ENCODE results near the gene OR7G2.

DNA sequence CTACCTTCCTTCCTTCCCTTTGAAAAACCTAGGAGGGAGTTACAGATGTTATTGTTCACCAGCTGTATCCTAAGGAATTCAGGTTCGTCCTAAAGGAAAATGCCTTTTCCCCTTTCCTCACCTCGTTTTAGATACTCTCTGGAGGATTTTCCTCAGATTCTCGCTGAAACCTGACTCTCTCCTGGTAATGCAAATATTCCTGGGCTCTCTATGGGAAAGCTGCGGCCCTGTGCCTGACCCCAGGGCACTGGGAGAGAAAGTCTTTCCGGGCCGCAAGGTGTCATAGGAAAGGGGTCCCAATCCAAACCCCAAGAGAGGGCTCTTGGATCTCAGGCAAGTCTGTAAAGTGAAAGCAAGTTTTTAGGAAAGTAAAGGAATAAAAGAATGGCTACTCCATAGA, 33.5 kb downstream of the OR7G2 start:
- TF ChIP-seq, protein P1, sequence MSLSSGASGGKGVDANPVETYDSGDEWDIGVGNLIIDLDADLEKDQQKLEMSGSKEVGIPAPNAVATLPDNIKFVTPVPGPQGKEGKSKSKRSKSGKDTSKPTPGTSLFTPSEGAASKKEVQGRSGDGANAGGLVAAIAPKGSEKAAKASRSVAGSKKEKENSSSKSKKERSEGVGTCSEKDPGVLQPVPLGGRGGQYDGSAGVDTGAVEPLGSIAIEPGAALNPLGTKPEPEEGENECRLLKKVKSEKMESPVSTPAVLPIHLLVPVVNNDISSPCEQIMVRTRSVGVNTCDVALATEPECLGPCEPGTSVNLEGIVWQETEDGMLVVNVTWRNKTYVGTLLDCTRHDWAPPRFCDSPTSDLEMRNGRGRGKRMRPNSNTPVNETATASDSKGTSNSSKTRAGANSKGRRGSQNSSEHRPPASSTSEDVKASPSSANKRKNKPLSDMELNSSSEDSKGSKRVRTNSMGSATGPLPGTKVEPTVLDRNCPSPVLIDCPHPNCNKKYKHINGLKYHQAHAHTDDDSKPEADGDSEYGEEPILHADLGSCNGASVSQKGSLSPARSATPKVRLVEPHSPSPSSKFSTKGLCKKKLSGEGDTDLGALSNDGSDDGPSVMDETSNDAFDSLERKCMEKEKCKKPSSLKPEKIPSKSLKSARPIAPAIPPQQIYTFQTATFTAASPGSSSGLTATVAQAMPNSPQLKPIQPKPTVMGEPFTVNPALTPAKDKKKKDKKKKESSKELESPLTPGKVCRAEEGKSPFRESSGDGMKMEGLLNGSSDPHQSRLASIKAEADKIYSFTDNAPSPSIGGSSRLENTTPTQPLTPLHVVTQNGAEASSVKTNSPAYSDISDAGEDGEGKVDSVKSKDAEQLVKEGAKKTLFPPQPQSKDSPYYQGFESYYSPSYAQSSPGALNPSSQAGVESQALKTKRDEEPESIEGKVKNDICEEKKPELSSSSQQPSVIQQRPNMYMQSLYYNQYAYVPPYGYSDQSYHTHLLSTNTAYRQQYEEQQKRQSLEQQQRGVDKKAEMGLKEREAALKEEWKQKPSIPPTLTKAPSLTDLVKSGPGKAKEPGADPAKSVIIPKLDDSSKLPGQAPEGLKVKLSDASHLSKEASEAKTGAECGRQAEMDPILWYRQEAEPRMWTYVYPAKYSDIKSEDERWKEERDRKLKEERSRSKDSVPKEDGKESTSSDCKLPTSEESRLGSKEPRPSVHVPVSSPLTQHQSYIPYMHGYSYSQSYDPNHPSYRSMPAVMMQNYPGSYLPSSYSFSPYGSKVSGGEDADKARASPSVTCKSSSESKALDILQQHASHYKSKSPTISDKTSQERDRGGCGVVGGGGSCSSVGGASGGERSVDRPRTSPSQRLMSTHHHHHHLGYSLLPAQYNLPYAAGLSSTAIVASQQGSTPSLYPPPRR (CRISPR knock-in tag; IDR thresholded peaks at IDR 0.05; ENCODE audit: borderline replicate concordance): no peak
- TF ChIP-seq ZNF175 (CRISPR knock-in tag; IDR thresholded peaks at IDR 0.05; ENCODE audit: low read depth): no peak
- TF ChIP-seq, protein P2, sequence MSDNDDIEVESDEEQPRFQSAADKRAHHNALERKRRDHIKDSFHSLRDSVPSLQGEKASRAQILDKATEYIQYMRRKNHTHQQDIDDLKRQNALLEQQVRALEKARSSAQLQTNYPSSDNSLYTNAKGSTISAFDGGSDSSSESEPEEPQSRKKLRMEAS (CRISPR knock-in tag; IDR thresholded peaks at IDR 0.05): no peak
- no peak for TF ChIP-seq HDAC6 (IDR thresholded peaks at IDR 0.05; ENCODE audit: low read depth, low read length)
- no peak for TF ChIP-seq FOXK1 (CRISPR knock-in tag; IDR thresholded peaks at IDR 0.05; ENCODE audit: borderline replicate concordance)
- no peak for TF ChIP-seq EP300 (IDR thresholded peaks at IDR 0.05; ENCODE audit: low read length)
- TF ChIP-seq MEF2D (tag; conservative IDR thresholded peaks at IDR 0.05; ENCODE audit: low read depth): no peak
- no peak for TF ChIP-seq ARHGAP35 (IDR thresholded peaks at IDR 0.05; ENCODE audit: partially characterized antibody)
- TF ChIP-seq DPF2 (IDR thresholded peaks at IDR 0.05): no peak
- TF ChIP-seq, protein P3, sequence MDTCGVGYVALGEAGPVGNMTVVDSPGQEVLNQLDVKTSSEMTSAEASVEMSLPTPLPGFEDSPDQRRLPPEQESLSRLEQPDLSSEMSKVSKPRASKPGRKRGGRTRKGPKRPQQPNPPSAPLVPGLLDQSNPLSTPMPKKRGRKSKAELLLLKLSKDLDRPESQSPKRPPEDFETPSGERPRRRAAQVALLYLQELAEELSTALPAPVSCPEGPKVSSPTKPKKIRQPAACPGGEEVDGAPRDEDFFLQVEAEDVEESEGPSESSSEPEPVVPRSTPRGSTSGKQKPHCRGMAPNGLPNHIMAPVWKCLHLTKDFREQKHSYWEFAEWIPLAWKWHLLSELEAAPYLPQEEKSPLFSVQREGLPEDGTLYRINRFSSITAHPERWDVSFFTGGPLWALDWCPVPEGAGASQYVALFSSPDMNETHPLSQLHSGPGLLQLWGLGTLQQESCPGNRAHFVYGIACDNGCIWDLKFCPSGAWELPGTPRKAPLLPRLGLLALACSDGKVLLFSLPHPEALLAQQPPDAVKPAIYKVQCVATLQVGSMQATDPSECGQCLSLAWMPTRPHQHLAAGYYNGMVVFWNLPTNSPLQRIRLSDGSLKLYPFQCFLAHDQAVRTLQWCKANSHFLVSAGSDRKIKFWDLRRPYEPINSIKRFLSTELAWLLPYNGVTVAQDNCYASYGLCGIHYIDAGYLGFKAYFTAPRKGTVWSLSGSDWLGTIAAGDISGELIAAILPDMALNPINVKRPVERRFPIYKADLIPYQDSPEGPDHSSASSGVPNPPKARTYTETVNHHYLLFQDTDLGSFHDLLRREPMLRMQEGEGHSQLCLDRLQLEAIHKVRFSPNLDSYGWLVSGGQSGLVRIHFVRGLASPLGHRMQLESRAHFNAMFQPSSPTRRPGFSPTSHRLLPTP (IDR thresholded peaks at IDR 0.05; ENCODE audit: borderline replicate concordance, extremely low read depth, insufficient read length): no peak
- no peak for TF ChIP-seq CEBPB (tag; IDR thresholded peaks at IDR 0.05)
- TF ChIP-seq SMAD3 (CRISPR knock-in tag; conservative IDR thresholded peaks at IDR 0.05): no peak
- TF ChIP-seq, protein P4, sequence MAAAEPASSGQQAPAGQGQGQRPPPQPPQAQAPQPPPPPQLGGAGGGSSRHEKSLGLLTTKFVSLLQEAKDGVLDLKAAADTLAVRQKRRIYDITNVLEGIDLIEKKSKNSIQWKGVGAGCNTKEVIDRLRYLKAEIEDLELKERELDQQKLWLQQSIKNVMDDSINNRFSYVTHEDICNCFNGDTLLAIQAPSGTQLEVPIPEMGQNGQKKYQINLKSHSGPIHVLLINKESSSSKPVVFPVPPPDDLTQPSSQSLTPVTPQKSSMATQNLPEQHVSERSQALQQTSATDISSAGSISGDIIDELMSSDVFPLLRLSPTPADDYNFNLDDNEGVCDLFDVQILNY (CRISPR knock-in tag; IDR thresholded peaks at IDR 0.05): no peak

All from K562 (cell line).